Stimulated activated naive CD4-positive, alpha-beta T cell treated with Interleukin-2 at 50 U/mL for 16 hours (primary cell): ENCODE data around the gene PATJ.
A peak's percentile ranks its signal among the peaks of the same experiment; 100 is the strongest.

Experiments
- DNase-seq: peaks from one replicate; lab custom pipeline; 2025; lab: John Stamatoyannopoulos, UW

The PATJ gene

GRCh38 chr1:62054188-62054587 is 311.9 kb downstream of the PATJ start:
- DNase-seq: no peak

DNA sequence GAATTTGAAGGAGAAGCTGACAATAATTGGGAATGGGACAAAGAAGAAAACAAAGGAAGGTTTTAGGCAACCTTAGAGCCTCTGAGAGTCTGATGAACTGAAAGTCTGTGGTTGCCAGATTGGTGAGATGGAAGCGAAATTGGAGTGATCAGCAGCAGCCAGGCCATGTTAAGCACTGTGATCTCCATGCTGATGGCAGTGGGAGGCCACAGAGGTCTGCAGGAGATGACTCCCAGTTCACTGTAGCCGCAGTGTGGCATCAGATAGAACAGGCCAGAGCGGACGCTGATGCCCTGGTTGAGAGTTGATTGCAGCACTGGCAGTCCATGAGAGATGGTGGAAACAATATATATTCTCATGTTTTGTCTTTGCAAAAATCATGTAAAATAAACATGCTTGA is 314.9 kb downstream of the PATJ start:
- DNase-seq: no peak

DNA sequence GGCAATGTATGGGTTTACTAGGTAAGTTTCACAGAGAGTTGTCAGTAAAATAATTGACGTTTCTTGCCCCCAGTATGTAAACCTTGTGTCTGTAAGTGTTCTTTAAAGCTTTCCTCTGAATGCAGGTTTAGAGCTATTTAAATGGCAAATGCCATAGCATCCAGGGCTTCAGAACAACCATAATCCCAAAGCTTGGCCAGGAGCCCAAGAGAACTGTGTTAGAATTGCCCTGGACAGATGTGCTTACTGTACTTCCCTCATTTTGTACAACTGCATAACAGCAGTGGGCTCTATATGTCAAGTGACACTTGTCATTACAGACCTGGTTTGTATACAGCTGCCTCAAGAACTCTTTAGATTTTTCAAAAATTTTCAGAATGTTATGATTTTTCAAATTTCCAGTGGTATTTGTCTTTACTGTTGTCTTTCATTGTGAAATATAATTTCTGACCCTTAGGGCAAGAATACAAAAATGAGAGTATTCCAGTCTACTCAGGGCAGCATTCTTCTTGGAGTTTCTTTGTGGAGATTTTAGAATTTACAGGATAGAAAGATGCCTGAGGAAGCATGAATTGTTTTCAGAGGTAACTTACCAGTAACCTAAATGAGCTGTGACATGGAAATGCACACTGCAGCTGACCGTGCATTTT is 315.5 kb downstream of the PATJ start:
- DNase-seq: no peak

DNA sequence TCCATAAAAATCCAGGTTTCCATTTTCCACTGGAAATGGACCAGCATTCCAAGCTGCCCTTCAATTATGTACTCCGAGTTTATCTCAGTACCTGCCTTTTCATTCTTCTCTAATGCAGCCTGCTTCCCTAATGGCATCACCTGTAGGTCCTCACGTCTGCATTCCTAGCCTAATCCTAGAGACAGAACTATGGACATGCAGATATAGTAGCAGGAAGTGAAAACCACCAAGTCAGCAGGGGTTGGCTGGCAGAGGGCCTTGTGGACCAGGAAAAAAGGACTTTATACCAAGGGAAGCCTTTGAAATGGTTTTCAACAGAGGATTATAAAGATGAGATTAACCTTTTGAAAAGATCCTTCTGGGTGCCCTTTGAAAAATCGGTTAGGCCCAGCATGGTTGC is 316.7 kb downstream of the PATJ start:
- no peak for DNase-seq

DNA sequence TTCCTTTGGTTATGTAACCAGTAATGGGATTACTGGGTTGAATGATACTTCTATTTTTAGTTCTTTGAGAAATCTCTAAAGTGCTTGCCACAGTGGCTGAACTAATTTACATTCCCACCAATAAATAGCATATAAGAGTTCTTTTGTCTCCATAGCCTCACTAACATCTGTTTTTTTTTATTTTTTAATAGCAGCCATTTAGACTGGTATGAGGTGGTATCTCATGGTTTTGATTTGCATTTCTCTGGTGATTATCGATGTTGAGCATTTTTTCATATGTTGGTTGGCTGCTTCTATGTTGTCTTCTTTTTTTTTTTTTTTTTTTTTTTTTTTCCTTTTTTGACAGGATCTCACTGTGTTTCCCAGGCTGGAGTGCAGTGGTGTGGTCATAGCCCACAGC is 319.8 kb downstream of the PATJ start:
- no peak for DNase-seq

DNA sequence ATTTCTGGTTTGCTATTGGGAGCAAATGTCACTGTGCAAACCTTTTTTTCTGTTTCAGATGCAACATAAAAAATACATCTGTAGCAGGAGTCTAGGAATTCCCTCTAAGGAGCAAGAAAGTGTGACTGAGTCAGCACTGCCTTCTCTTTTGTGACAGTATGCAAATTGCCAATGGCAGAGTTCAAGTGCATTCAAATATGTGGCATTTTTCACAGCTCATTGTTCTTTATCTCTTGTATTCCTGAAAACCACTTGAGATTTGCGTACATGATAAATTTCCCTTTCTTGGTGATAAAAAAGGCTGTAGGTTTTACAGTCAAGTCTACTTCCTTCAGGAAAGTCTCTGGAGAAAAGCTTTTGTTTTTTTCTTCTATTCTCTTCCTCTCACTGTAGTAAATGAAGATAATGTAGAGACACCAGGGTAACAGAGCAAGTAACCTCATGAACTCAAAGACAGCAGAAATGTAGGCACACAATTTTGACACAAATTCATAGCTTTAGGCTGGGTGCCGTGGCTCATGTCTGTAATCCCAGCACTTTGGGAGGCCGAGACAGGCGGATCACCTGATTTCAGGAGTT is 322.6 kb downstream of the PATJ start:
- no peak for DNase-seq

GRCh38 chr1:62066713-62067112 is 324.4 kb downstream of the PATJ start:
- DNase-seq: no peak

DNA sequence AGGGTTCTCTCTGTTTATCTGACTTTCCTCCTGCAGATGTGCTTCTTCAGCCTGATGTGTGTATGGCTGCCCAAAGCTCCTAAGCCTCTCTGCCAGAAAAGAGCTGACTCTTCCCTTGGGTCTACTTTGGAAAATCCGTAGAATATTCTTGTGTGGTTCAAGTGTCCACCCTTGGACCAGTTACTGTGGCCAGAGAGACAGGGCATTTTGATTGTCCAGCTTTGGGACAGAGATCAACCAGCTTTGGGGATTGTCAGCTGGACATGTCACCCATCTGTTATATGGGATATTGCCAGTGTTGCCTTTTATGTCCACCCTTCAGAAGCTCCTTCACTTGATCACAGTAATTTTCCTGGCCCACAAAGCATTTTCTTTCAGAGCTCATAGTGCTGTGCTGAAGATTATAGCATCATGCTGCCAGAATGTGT is 326.1 kb downstream of the PATJ start:
- no peak for DNase-seq

GRCh38 chr1:62068978-62069377 is 326.7 kb downstream of the PATJ start:
- DNase-seq: no peak

- no peak for DNase-seq
Measured at GRCh38 chr1:62070384-62071011, 328.2 kb downstream of the PATJ start.

- DNase-seq: no peak
Measured at GRCh38 chr1:62071695-62072094, 329.4 kb downstream of the PATJ start.

DNA sequence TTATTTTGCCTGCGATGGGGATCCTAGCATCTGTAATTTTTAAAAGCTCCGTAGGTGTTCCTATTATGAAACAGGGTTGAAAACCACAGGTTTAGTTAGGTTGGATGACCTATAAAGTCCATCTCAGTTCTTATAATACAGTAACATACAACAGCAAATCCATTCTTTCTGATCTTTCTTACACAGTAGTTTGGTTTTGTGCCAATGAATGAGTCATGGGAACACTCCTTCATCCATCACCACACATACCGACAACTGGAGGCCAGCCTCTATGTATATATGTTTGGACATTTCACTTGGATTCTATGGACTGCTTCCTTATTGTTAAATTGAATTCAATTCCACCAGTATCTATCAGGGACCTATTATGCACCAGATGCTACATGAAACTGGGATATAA is 334.0 kb downstream of the PATJ start:
- no peak for DNase-seq

DNA sequence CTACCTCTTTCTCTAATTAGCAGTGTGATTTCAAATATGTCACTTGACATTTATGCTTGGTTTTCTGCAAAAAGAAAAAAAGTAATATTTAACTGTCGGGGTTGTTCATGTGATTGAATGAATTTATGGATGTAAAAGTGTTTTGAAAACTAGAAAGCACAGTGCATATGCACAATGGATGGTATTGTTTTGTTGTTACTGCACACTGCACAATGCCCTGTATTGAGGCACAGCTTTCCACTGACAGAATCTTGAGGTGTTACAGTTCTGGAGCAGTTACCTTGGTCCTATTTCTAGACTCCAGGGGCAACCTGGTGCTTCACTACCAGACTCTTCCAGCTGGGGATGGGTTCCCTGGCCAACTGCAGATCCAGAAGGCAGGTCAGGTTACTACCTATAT is 335.5 kb downstream of the PATJ start:
- no peak for DNase-seq

DNA sequence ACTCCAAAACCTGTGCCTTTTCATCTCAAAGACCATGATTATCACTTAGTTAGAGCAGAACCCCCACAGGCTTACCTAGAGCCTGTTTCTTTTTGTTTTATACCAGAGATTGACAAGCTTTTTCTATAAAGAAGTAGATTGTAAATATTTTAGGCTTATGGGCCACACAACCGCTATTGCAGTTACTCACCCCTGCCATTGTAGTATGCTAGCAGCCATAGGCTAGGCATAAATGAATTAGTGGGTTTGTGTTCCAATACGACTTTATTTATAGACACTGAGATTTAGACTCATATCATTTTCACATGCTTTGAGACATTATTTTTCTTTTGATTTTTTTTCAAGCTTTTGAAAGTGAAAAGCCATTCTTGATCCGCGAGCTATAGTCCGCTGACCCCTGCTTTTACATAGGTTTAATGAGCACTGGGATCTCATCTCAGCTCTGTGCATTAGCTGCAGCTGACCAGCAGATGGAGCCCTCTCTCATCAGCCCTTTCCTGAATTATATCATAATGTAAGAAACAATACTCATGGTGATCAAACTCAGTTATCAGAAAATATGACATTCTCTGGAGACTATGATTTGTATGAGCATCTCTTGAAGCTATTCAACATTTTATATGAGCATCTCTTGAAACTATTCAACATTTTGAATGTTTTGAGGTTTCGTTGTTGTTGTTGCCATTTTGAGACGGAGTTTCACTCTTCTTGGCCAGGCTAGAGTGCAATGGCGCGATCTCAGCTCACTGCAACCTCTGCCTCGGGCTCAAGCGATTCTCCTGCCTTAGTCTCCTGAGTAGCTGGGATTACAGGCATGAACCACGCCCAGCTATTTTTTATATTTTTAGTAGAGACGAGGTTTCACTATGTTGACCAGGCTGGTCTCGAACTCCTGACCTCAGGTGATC is 340.4 kb downstream of the PATJ start:
- peak; percentile 1 for DNase-seq

DNA sequence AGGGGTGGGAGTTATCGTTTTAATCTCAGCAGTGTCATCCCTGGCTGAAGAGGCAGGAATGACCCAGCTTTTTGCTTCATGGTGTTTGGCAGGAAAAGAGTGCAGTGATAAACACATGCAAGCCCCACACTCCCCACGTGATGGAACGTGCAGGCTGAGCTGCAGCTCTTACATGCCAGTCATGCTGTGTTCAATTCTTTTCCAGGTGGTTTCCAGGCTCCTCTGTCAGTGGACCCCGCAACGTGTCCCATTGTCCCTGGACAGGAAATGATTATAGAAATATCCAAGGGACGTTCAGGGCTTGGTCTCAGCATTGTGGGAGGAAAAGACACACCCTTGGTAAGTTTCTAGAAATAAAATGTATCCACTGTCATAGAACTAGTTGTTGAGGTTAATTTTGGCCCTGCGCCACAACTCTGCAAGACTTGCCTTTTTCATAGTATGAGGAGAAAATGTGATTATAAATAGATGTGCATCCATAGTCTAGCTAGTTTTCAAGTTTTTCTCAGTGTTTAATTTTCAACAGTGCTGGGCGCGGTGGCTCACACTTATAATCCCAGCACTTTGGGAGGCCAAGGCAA is 342.1 kb downstream of the PATJ start:
- no peak for DNase-seq

DNA sequence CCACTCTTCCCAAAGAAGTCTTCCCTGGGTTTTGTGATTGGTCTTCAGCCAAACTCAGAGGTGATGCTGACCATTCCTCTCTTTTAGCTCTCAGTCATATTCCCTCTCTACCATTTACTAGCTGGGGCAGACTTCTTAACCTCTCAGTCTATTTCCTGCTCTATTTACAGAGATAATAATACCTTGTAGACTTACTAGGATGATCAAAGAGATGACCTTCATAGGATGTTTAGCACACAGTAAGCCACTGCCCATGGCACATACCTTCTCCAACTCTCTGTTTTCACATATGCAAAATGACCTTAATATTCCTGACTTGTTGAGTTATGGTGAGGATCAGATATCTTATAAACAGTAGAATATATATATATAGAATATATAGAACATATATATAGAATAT is 346.2 kb downstream of the PATJ start:
- no peak for DNase-seq

- no peak for DNase-seq
Measured at GRCh38 chr1:62089570-62089969, 347.3 kb downstream of the PATJ start.

DNA sequence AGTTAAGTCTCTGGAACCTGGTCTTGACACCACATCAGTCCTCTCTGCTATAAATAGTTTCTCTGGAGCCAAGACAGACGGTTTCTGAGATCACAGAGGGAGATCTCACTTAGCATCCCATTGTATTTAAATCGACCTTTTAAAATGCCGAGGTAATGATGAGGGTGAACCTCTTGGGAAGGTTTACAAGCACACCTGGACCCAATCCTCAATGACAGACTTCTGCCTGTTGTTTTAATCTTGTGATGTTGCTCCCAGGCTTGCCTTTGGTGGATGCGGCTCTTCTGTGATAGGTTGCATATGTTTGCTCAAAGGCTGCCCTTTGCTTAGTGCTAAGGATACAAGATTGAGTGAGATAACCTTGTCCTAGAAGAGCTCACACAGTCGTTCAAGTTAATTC is 347.7 kb downstream of the PATJ start:
- no peak for DNase-seq

GRCh38 chr1:62092110-62092509 is 349.8 kb downstream of the PATJ start:
- DNase-seq: no peak

DNA sequence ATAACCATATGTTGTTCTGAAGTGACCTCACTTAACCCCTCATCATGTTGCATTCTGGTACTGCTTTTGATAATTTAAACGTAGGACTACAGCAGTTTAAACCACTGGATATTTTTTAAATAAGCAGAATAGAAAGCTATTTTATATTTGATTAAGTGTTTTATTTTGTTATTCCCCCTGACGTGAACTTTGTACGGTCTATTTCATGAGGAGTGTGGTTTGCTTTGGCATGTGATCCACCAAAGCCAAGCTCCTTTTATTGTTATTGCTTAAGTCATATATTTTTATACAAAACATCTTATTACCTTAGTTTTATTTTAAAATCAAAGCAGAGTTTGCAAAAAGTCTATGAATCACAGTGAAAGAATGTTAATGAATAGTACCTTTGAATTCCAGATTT is 351.0 kb downstream of the PATJ start:
- no peak for DNase-seq

- no peak for DNase-seq
Measured at GRCh38 chr1:62097464-62097863, 355.2 kb downstream of the PATJ start.

DNA sequence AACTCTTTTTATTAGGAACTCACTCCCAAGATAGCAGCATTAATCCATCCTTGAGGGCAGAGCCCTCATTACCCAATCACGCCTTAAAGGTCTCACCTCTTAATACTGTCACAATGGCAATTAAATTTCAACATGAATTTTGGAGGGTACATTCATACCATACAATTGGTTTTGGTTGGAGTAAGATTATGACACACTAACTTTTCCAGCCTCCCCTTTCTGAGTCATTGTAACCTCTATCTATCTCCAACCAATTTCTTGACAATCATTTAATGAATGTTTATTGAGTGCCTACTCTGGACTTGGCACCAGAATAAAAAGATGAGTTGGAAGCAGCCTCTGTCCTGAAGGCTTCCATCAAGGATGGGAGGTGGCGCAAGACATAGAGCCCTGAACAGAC is 358.2 kb downstream of the PATJ start:
- no peak for DNase-seq
